NCI-H2196 (cell line): Measurements from ENCODE around the gene TRUB2.

Experiments
- DNase-seq: peaks from one replicate; lab custom pipeline; 2025; ENCODE audit not compliant: unreplicated experiment; lab: John Stamatoyannopoulos, UW

The TRUB2 gene

DNA sequence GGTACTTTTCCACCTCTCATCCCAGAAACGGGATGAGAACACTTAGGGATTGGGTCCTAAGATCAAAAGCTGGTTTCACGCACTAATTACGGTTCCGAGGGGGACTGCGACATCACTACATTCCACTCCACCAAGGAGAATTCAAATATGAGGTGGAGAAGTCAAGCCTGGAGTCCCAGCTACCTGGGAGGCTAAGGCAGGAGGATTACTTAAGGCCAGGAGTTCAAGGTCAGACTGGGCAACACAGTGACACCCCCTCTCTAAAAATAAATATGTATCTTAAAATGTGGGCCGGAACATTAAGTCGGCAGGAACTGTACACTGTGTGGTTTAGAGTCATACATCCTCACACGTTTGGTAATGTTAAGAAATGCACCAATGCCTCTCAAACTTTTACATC lies 48.0 kb downstream of the TRUB2 start:
- no peak for DNase-seq

DNA sequence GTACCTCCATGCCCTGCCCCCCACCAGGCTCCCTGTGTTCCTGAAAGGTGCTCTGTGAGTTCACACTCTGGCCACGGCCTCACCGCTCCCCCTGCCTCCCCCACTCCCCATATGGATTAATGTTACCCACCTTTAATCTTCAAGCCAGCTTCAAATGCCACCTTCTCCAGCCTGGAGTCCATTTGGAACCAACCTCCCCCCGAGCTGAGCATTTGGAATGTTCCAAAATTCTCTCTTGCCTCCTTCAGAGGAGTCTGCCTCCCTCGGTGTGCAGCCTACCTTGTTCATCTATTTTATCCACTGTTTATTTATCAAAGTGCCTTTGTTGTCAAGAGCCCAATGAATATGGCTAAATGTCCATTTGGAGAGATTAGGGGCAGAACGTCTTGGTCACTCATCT lies 50.7 kb downstream of the TRUB2 start:
- no peak for DNase-seq

DNA sequence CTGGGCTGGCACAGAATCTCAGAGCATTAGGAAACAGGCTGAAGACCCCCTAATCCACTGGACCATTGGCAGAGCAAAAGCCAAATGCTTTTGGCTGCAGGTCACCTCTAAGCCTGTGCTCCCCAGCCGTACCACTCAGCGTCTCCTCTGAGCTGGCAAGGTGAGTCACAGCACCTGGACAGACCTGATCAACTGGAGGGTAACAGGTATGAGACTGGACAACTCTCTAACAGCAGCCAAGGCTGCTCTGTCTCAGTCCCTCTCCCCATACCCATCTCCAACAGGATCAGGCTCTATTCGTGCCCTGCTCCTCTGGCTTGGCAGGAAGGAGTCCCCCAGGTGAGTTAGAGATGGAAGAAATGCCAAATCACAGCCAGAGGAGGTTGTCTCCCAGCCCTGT lies 51.1 kb downstream of the TRUB2 start:
- DNase-seq, result no peak

DNA sequence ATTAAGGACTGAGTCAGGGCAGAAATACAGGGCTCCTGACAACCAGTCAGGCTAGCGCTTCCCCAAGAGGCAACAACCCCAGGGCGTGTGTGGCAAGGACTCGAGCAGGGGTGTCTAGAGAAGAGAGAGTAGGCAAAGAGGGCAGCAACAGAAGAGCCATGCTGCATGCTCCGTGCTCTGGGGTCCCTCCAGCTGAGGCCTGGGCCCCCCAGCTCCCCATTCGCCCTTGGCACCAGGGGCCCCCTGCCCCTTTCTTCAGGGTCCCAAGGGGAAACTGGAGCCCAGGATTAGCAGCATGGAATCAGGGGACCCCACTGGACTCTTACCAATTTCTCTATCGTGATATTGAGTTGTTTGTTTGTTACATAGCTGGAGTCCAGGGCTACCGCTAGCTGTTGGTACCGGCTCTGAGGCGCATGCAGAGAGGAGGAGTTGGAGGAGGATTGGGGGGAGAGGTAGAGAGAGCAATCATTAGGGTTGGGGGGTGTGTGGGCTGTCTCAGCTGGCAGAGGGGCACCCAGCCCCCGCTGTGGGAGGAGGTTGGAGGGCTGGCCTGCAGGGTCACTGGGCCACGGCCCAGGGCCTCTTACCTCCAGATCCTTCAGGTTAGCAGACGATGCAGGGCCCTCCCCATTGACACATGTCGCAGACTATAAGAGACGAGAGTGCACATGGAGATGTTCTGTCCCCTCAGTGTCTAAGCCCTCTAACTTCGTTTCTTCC lies 55.2 kb downstream of the TRUB2 start:
- no peak for DNase-seq

DNA sequence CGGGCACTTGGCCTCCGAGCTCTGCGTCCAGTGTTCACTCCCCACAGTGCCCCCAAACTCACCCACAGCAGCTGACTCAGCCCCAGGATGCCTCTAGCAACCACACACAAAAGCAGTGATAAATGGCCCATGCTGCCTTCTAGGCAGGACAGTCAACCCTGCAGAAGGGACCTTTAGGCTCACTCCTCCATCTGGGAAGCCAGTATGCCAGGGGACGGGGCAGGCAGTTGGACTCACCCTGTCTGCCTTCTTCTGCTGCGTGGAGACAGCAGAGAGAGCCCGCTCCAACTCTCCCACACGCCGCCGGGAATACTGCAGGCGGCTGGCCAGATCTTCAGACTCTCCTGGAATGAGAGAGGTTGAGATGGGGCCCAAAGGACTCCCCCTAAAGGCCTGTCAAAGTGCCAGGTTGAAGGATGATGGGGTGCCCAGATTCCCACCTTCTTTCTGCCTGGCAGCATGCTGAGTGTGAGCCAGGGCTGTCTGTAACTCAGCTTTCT lies 56.8 kb downstream of the TRUB2 start:
- DNase-seq, result no peak

DNA sequence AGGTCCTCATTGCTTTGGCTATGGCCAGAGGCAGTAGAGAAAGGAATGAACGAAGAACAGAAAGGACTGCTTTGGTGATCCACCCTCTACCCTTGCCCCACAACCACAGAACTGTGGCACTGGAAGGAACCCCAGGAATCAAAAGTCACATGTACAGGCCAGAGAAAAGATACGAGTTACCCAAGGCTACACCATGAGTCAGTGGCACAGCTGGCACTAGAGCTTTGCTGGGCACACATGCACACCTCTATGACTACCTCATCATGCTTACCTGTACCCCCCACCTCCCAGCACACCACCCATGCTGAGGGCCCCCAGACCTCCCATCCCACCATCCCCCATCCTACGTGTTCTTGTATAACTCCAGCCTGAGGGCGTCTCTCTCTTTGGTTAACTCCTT lies 59.6 kb downstream of the TRUB2 start:
- no peak for DNase-seq

DNA sequence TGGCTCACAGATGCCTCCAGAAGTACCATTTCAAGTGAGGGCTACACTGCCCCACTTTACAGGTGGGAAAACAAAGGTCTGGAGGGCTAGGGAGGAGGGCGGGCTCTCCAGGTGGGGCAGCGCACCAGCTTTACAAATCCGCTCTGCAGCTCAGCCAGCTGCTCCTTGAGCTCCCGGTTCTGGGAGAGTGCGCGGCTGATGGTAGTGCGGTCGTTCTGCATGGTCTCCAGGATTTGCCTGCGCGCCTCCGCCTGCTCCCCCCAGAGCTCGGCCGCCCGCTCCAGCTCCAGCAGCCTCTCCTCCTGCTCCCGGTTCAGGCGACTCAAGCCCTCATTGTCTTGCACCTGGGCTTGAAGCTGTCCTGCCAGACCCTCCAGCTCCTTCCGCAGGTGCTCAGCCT lies 61.9 kb downstream of the TRUB2 start:
- no peak for DNase-seq

DNA sequence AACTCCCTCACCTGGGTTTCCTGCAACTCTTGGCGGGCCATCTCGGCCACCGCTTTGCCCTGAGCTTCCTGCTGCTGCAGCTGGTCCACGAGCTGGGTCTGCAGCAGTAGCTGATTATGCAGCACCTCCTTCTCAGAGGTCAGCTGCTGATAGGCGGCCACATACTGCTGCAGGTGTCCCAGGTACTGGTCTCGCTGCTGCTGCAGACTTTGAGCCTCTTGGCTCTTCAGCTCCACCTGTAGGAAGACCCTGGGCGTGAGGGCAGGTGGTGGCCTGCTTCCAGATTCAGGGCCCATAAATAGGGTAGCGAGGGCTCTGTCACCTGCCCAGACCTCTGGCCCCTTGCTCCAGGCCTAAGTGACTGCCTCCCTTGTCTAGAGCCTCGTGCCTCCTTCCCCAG lies 63.1 kb downstream of the TRUB2 start:
- DNase-seq, result peak; percentile 27

DNA sequence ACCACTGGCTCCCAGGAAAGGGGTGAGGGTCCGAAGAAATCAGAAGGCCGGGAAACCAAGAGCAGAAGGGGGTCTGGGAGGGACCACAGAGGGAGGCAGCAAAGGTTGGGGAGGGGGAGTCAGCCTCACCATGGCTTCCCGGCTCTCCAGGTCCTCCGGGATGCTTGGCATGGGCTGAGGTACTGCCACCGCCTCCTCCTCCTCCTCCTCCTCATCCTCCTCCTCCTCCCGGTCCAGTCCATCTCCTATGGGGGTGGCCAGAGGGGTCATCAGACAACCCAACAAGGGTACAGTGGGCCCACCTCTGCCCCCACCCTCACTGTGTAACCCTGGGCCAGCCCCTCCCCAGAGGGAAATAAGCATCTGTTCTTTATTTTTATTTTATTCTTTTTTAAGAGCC lies 63.9 kb downstream of the TRUB2 start:
- no peak for DNase-seq

DNA sequence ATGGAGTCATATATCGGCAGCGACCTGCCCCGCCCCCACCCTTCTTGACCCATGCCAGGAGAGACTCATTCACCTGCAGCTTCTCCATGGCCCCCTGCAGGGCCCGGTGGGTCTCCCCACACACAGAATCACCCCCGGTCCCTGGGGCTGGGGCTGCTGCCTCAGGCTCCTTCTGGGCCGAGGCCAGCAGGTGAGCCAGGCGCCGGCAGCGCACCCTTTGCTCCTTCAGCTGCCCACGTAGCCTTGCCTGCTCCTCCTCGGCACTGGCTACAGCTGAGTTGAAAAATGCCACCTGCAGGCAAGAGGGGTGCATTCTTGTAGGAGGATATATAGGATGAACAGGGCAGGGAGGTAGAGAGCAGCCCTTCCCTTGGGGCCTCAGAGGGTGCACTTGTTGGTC lies 64.3 kb downstream of the TRUB2 start:
- no peak for DNase-seq

DNA sequence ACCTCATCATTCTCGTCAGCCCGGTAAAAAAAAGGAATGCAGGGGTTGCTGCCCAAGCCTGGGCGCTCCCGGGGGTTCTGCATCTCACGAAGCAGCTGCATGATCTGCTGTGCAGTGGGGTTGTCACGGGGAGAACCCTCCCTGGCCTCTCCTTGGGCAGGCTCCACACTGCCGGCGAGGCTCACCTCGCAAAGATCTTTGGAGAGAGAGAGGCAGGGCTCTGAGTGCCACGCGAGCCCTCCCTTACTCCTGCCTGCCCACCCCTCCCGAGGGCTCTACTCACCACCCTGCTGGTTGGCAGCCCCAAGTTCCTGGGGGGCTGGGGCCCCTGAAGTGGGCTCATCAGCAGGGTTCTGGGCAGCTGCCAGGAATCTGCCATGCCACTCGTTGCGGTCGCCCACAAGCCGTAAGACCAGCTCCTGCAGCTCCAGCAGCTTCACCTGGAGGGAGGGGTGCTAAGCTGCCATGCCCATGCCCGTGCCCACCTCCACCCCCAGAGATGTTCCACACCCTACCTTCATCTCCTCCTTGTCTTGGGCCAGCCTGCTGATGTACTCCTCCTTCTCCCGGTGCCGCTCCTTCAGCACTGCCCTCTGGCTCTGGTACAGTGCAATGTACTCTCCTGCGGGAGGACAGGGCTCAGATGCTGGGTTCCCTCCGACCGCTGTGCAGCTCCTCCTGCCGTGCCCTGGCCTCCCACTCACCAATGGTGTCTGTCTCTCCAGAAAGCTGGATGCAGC lies 65.0 kb downstream of the TRUB2 start:
- no peak for DNase-seq
